GM23338 (cell line): Measurements from ENCODE around the gene JPH3. TPM values are rescaled to one million over a fixed set of nuclear protein-coding genes. Genes with fewer than 3 reads are reported as not detected.

ENCODE experiments used
- ATAC-seq: fragments of 200-7000 bp; cut with Tn5 transposase; 3 replicates; pipeline ENCODE4 v1.9.1; 2020
- DNase-seq: peaks from one replicate; pipeline ENCODE4 v3.0.0-alpha.2; 2015; ENCODE audit warnings: low spot score
- H2AFZ ChIP-seq: fragments of 200-600 bp; sonication (generic); 2 replicates; pipeline ENCODE4 v1.8.0; 2016; ENCODE audit warnings: antibody characterized with exemption, mild to moderate bottlenecking, moderate library complexity
- H3F3A ChIP-seq: fragments of 200-600 bp; sonication (generic); replicated peaks from 2 replicates; pipeline ENCODE4 v1.8.0; 2017; ENCODE audit warnings: antibody characterized with exemption, mixed run types, low read depth
- H3K27ac ChIP-seq: fragments of 200-600 bp; sonication (generic); 2 replicates; pipeline ENCODE4 v1.6.1; 2016; ENCODE audit warnings: low read depth
- H3K27me3 ChIP-seq: fragments of 200-600 bp; sonication (generic); 2 replicates; pipeline ENCODE4 v1.8.0; 2016; ENCODE audit warnings: mild to moderate bottlenecking, mixed run types, moderate library complexity; ENCODE audit not compliant: insufficient read depth
- H3K36me3 ChIP-seq: fragments of 200-600 bp; sonication (generic); 2 replicates; pipeline ENCODE4 v1.8.0; 2016; ENCODE audit warnings: mild to moderate bottlenecking; ENCODE audit not compliant: insufficient read depth
- H3K4me1 ChIP-seq: fragments of 200-600 bp; sonication (generic); 2 replicates; pipeline ENCODE4 v1.8.0; 2016; ENCODE audit warnings: mild to moderate bottlenecking, moderate library complexity; ENCODE audit not compliant: insufficient read depth
- H3K4me2 ChIP-seq: fragments of 200-600 bp; sonication (generic); 2 replicates; pipeline ENCODE4 v1.7.1; 2017; ENCODE audit warnings: mixed run types
- H3K4me3 ChIP-seq: fragments of 200-600 bp; sonication (generic); 2 replicates; pipeline ENCODE4 v1.6.1; 2016; ENCODE audit warnings: mixed run types
- H3K79me2 ChIP-seq: fragments of 200-600 bp; sonication (generic); replicated peaks from 2 replicates; pipeline ENCODE4 v1.8.0; 2017; ENCODE audit warnings: mild to moderate bottlenecking; ENCODE audit not compliant: insufficient read depth
- H3K9me2 ChIP-seq: fragments of 200-600 bp; sonication (generic); 2 replicates; pipeline ENCODE4 v1.8.0; 2017; ENCODE audit not compliant: insufficient read depth
- H4K20me1 ChIP-seq: fragments of 200-600 bp; sonication (generic); replicated peaks from 2 replicates; pipeline ENCODE4 v1.8.0; 2017; ENCODE audit warnings: mild to moderate bottlenecking; ENCODE audit not compliant: insufficient read depth
- H3K27ac Mint-ChIP-seq: 2 replicates; pipeline ENCODE4 v1.8.0; 2020; ENCODE audit warnings: inconsistent platforms, mild to moderate bottlenecking, moderate library complexity, mixed read lengths
- H3K27me3 Mint-ChIP-seq: 3 replicates; pipeline ENCODE4 v1.8.0; 2022; ENCODE audit warnings: low read depth, mild to moderate bottlenecking, moderate library complexity, mixed read lengths, inconsistent platforms; ENCODE audit not compliant: insufficient read depth, poor library complexity
- H3K36me3 Mint-ChIP-seq: 3 replicates; pipeline ENCODE4 v1.8.0; 2021; ENCODE audit warnings: low read depth, mild to moderate bottlenecking, inconsistent platforms, moderate library complexity, mixed read lengths
- H3K4me1 Mint-ChIP-seq: 3 replicates; pipeline ENCODE4 v1.8.0; 2020; ENCODE audit warnings: mild to moderate bottlenecking, inconsistent platforms, mixed read lengths
- H3K4me3 Mint-ChIP-seq: 3 replicates; pipeline ENCODE4 v1.8.0; 2021; ENCODE audit warnings: moderate library complexity, mild to moderate bottlenecking, inconsistent platforms, mixed read lengths
- H3K9me3 Mint-ChIP-seq: 3 replicates; pipeline ENCODE4 v1.8.0; 2020; ENCODE audit warnings: moderate library complexity, mild to moderate bottlenecking, inconsistent platforms, mixed read lengths
- CREB1 ChIP-seq: fragments of 250-450 bp; sonication (Bioruptor Pico); IDR thresholded peaks from 2 replicates; pipeline ENCODE4 v1.5.0; 2020; ENCODE audit warnings: low read depth, mild to moderate bottlenecking, moderate library complexity
- CTCF ChIP-seq, 2 experiments: fragments of 200-600 bp in 1 of 2; sonication (generic) in 1 of 2; conservative IDR thresholded peaks; 2 replicates each; pipeline versions ENCODE4 v1.5.1 to v1.6.1; 2016 to 2017; ENCODE audit warnings: antibody characterized with exemption in 2 of 2, low read depth in 2 of 2, mild to moderate bottlenecking in 2 of 2, moderate library complexity in 1 of 2
- ETS1 ChIP-seq: IDR thresholded peaks from 2 replicates; pipeline ENCODE4 v1.6.1; 2016; ENCODE audit warnings: antibody characterized with exemption
- EZH2 ChIP-seq: fragments of 200-600 bp; sonication (generic); IDR thresholded peaks from one replicate; pipeline ENCODE4 v1.8.0; 2017; ENCODE audit warnings: antibody characterized with exemption, mild to moderate bottlenecking, low read depth; ENCODE audit not compliant: unreplicated experiment
- EZH2phosphoT487 ChIP-seq: fragments of 200-600 bp; sonication (generic); IDR thresholded peaks from one replicate; pipeline ENCODE4 v1.8.1; 2018; ENCODE audit warnings: antibody characterized with exemption; ENCODE audit not compliant: unreplicated experiment
- JUNB ChIP-seq: IDR thresholded peaks from one replicate; pipeline ENCODE4 v1.6.1; 2016; ENCODE audit warnings: antibody characterized with exemption; ENCODE audit not compliant: unreplicated experiment
- ZNF114 ChIP-seq: fragments of 250-450 bp; sonication (Bioruptor Pico); IDR thresholded peaks from 2 replicates; pipeline ENCODE4 v1.5.0; 2020; ENCODE audit warnings: mild to moderate bottlenecking, moderate library complexity
- ZNF331 ChIP-seq: fragments of 250-450 bp; sonication (Bioruptor Pico); IDR thresholded peaks from 2 replicates; pipeline ENCODE4 v1.5.0; 2020; ENCODE audit warnings: low read depth, mild to moderate bottlenecking, moderate library complexity
- polyA plus RNA-seq: library from polyadenylated mRNA; unstranded; fragments of >200 nt; fragmentation: Nextera tagmentation; extraction: Ambion mirVana; gene quantifications from 2 replicates; pipeline ENCODE4 v1.2.1, GENCODE V29; 2016
- total RNA-seq: library from RNA; depleted of rRNA; stranded (reverse); fragments of >200 nt; shearing (Covaris generic); gene quantifications from 2 replicates; pipeline ENCODE4 v1.2.3, GENCODE V29; 2014

The JPH3 gene
- total and polyA plus RNA-seq, 2 experiments from 2014 or later = 8.4 to 38.3 TPM

GRCh38 chr16:87636050-87636684 is 33.9 kb downstream of the JPH3 start:
- peaks cover 4% of the 10 kb centered on the region for H3K4me1 Mint-ChIP-seq
- peak; percentile 92 for DNase-seq
- no peaks in the 10 kb centered on the region for H3K9me2 ChIP-seq
- no peaks in the 10 kb centered on the region for H3F3A ChIP-seq
- peaks cover 3% of the 10 kb centered on the region for H4K20me1 ChIP-seq
- peaks cover 4% of the 10 kb centered on the region for H3K36me3 Mint-ChIP-seq
- H3K4me3 ChIP-seq = no peak overlapping the region
- peaks cover 3% of the 10 kb centered on the region; the same call in 2 of the 3 replicates for H3K9me3 Mint-ChIP-seq
- H3K27me3 Mint-ChIP-seq = peaks cover 14% of the 10 kb centered on the region
- no peak overlapping the region for H3K27ac ChIP-seq
- no peaks in the 10 kb centered on the region for H3K27me3 ChIP-seq
- H3K36me3 ChIP-seq = no peaks in the 10 kb centered on the region
- ATAC-seq = peak; percentile 94
- H3K79me2 ChIP-seq = no peaks in the 10 kb centered on the region
- no peaks in the 10 kb centered on the region for H3K4me1 ChIP-seq
- peak overlapping the region; percentile 54 for H3K4me3 Mint-ChIP-seq
- TF ChIP-seq ETS1 = no peak
- TF ChIP-seq EZH2 = no peak
- TF ChIP-seq CREB1 (CRISPR knock-in tag) = peak; percentile 44; the same call in 1 of the 2 replicates
- no peak for TF ChIP-seq ZNF114
- TF ChIP-seq JUNB = no peak
- TF ChIP-seq CTCF (conservative IDR thresholded peaks at IDR 0.05; ENCODE audit: low read depth in 2 of 2) = peak; percentile 65 to 89
- H3K27ac Mint-ChIP-seq = no peak overlapping the region; the same call in 1 of the 2 replicates
- H2AFZ ChIP-seq = no peak overlapping the region
- peak overlapping the region; percentile 51; the same call in 1 of the 2 replicates for H3K4me2 ChIP-seq

- Mint-ChIP-seq H3K4me3 (no peak overlapping the region; the same call in 2 of the 3 replicates), H3K27ac (no peak overlapping the region; the same call in 1 of the 2 replicates), H3K36me3 (no peaks in the 10 kb centered on the region; the same call in 2 of the 3 replicates), H3K27me3 (peaks cover 14% of the 10 kb centered on the region), H3K9me3 (no peaks in the 10 kb centered on the region), H3K4me1 (peaks cover 4% of the 10 kb centered on the region)
- H3K4me3 ChIP-seq = no peak overlapping the region
- no peaks in the 10 kb centered on the region for H3K4me1 ChIP-seq
- peak; percentile 5 for ATAC-seq
- H4K20me1 ChIP-seq = peaks cover 3% of the 10 kb centered on the region
- H3K9me2 ChIP-seq = no peaks in the 10 kb centered on the region
- H2AFZ ChIP-seq = no peak overlapping the region
- no peaks in the 10 kb centered on the region for H3K36me3 ChIP-seq
- H3K27me3 ChIP-seq = no peaks in the 10 kb centered on the region
- H3K79me2 ChIP-seq = no peaks in the 10 kb centered on the region
- DNase-seq = no peak
- H3F3A ChIP-seq = no peaks in the 10 kb centered on the region
- H3K27ac ChIP-seq = no peak overlapping the region
- H3K4me2 ChIP-seq = no peak overlapping the region
- TF ChIP-seq CTCF (conservative IDR thresholded peaks at IDR 0.05; ENCODE audit: low read depth in 2 of 2) (no peak), ZNF114 (no peak), ZNF331 (CRISPR knock-in tag) (no peak), EZH2phosphoT487 (no peak), ETS1 (no peak)
Observed at GRCh38 chr16:87636741-87637140, 34.4 kb downstream of the JPH3 start.
